Dermis microvascular lymphatic vessel endothelial cell (primary cell): ENCODE measurements around the gene HSD11B2. TPM values are rescaled to one million over a fixed set of nuclear protein-coding genes. Genes with fewer than 3 reads are reported as not detected.

Experiments used
- DNase-seq, 2 donors: peaks; one replicate each; pipeline versions ENCODE4 v3.0.0 to v3.0.0-alpha.2; 2010; ENCODE audit warnings: low read depth in 2 of 2
- total RNA-seq: library from RNA; depleted of rRNA; stranded (reverse); fragments of >200 nt; gene quantifications from 2 replicates; pipeline ENCODE4 v1.2.1, GENCODE V29; 2014

HSD11B2 gene
- total RNA-seq, 1 donor from 2014 or later, result not detected

GRCh38 chr16:67449336-67449735 is 18.4 kb downstream of the HSD11B2 start:
- no peak for DNase-seq

- no peak for DNase-seq
Measured at GRCh38 chr16:67449739-67450138, 18.8 kb downstream of the HSD11B2 start.

GRCh38 chr16:67451061-67451703 is 20.3 kb downstream of the HSD11B2 start:
- DNase-seq, result no peak

- no peak for DNase-seq
Measured at GRCh38 chr16:67451704-67452435, 20.9 kb downstream of the HSD11B2 start.

GRCh38 chr16:67454104-67454503 is 23.2 kb downstream of the HSD11B2 start:
- no peak for DNase-seq

- DNase-seq, result no peak
Measured at GRCh38 chr16:67454852-67455251, 23.9 kb downstream of the HSD11B2 start.

GRCh38 chr16:67456391-67457081 is 25.6 kb downstream of the HSD11B2 start:
- DNase-seq, result no peak

GRCh38 chr16:67457611-67458010 is 26.7 kb downstream of the HSD11B2 start:
- no peak for DNase-seq

- no peak for DNase-seq
Measured at GRCh38 chr16:67458121-67458641, 27.3 kb downstream of the HSD11B2 start.

GRCh38 chr16:67459066-67459860 is 28.3 kb downstream of the HSD11B2 start:
- DNase-seq, result peak in 1 of 2 donors; percentile 46

GRCh38 chr16:67459861-67460150 is 28.9 kb downstream of the HSD11B2 start:
- no peak for DNase-seq

- no peak for DNase-seq
Measured at GRCh38 chr16:67460168-67460567, 29.2 kb downstream of the HSD11B2 start.

GRCh38 chr16:67460961-67461360 is 30.0 kb downstream of the HSD11B2 start:
- no peak for DNase-seq

GRCh38 chr16:67461600-67462278 is 30.8 kb downstream of the HSD11B2 start:
- no peak for DNase-seq

- DNase-seq, result no peak
Measured at GRCh38 chr16:67462279-67462655, 31.3 kb downstream of the HSD11B2 start.

GRCh38 chr16:67463059-67463458 is 32.1 kb downstream of the HSD11B2 start:
- no peak for DNase-seq

- no peak for DNase-seq
Measured at GRCh38 chr16:67463691-67464090, 32.8 kb downstream of the HSD11B2 start.

GRCh38 chr16:67464565-67464964 is 33.6 kb downstream of the HSD11B2 start:
- DNase-seq, result no peak

- DNase-seq, result no peak
Measured at GRCh38 chr16:67466581-67466980, 35.7 kb downstream of the HSD11B2 start.

- no peak for DNase-seq
Measured at GRCh38 chr16:67468731-67469130, 37.8 kb downstream of the HSD11B2 start.

- DNase-seq, result peak; percentile 40 to 43
Measured at GRCh38 chr16:67470359-67470758, 39.4 kb downstream of the HSD11B2 start.
